GM12878 (cell line): ENCODE results near the gene MED31. TPM values are rescaled to one million over a fixed set of nuclear protein-coding genes. Genes with fewer than 3 reads are reported as not detected.

ENCODE experiments used
- ATAC-seq: fragments of 200-7000 bp; cut with Tn5 transposase; 3 replicates; pipeline ENCODE4 v1.9.1; 2020; ENCODE audit warnings: mild to moderate bottlenecking, moderate library complexity
- BruUV-seq: library from RNA; stranded (reverse); fragments of 400-500 nt; replicated peaks from 2 replicates; lab custom pipeline; 2021; lab: Mats Ljungman, UMichigan
- CTCF ChIA-PET: fragments of 300-600 bp; sonication (Branson Sonifier 250); formaldehyde crosslinking; extraction: SDS; loops from one replicate; lab custom pipeline; 2021; ENCODE audit warnings: inconsistent platforms; lab: Yijun Ruan, JAX
- POLR2A ChIA-PET: fragments of 350-600 bp; formaldehyde crosslinking; extraction: SDS; loops from one replicate; lab custom pipeline; 2021; ENCODE audit warnings: inconsistent platforms; lab: Charles Lee
- RAD21 ChIA-PET: fragments of 300-600 bp; sonication (Branson Sonifier 250); formaldehyde crosslinking; loops from one replicate; lab custom pipeline; 2023; ENCODE audit warnings: antibody characterized with exemption; ENCODE audit not compliant: unreplicated experiment; lab: Charles Lee
- SMC1A ChIA-PET: fragments of 300-600 bp; sonication (Branson Sonifier 250); formaldehyde crosslinking; loops from one replicate; lab custom pipeline; 2023; ENCODE audit not compliant: unreplicated experiment, uncharacterized antibody; lab: Charles Lee
- DNase-seq: peaks from one replicate; pipeline ENCODE4 v3.0.0-alpha.2; 2011; ENCODE audit warnings: low read depth, low spot score
- FAIRE-seq: peaks from 3 replicates; lab custom pipeline; 2011; peaks lifted over from hg19 to GRCh38; lab: Jason Lieb, UNC
- H2AFZ ChIP-seq: 2 replicates; pipeline ENCODE4 v1.6.0; 2011; ENCODE audit warnings: low read depth, low read length, control low read depth; ENCODE audit not compliant: control insufficient read depth
- H3K27ac ChIP-seq: 2 replicates; pipeline ENCODE4 v1.5.1; 2011; ENCODE audit warnings: control low read depth; ENCODE audit not compliant: control insufficient read depth, insufficient read depth
- H3K27me3 ChIP-seq, 2 experiments: replicated peaks in 1 of 2; 2 replicates each; pipeline versions ENCODE4 v1.6.0 to v1.6.1; 2011; ENCODE audit warnings: low read length in 1 of 2; ENCODE audit not compliant: control insufficient read depth in 2 of 2, insufficient read depth in 2 of 2
- H3K36me3 ChIP-seq, 2 experiments: 2 replicates each; pipeline ENCODE4 v1.5.1; 2011; ENCODE audit warnings: low read length in 1 of 2; ENCODE audit not compliant: control insufficient read depth in 2 of 2, insufficient read depth in 2 of 2
- H3K4me1 ChIP-seq: 2 replicates; pipeline ENCODE4 v1.6.1; 2011; ENCODE audit warnings: mild to moderate bottlenecking, low read length, moderate library complexity, mixed read lengths; ENCODE audit not compliant: control insufficient read depth, insufficient read depth
- H3K4me2 ChIP-seq: 2 replicates; pipeline ENCODE4 v1.6.0; 2011; ENCODE audit warnings: control low read depth; ENCODE audit not compliant: control insufficient read depth, insufficient read depth
- H3K4me3 ChIP-seq: fragments of 200-600 bp; sonication (generic); 2 replicates; pipeline ENCODE4 v1.5.1; 2016
- H3K79me2 ChIP-seq: 2 replicates; pipeline ENCODE4 v1.6.0; 2011; ENCODE audit warnings: low read length; ENCODE audit not compliant: control insufficient read depth, insufficient read depth
- H3K9ac ChIP-seq: 2 replicates; pipeline ENCODE4 v1.8.0; 2011; ENCODE audit warnings: low read length, control low read depth, mixed read lengths; ENCODE audit not compliant: control insufficient read depth, insufficient read depth
- H3K9me3 ChIP-seq: replicated peaks from 3 replicates; pipeline ENCODE4 v1.5.1; 2011; ENCODE audit warnings: mild to moderate bottlenecking, low read length; ENCODE audit not compliant: control insufficient read depth, insufficient read depth
- H4K20me1 ChIP-seq: 2 replicates; pipeline ENCODE4 v1.6.0; 2011; ENCODE audit not compliant: control insufficient read depth, insufficient read depth
- ATF7 ChIP-seq: fragments of 450-650 bp; IDR thresholded peaks from 2 replicates; pipeline ENCODE4 v1.6.1; 2016; ENCODE audit warnings: low read depth, mild to moderate bottlenecking
- BCL3 ChIP-seq: IDR thresholded peaks from 2 replicates; pipeline ENCODE4 v1.6.1; 2011; ENCODE audit warnings: borderline replicate concordance, low read depth, mild to moderate bottlenecking, moderate library complexity, low read length; ENCODE audit not compliant: insufficient read depth, poor library complexity, severe bottlenecking
- CHD2 ChIP-seq: IDR thresholded peaks from 2 replicates; pipeline ENCODE4 v1.6.1; 2011; ENCODE audit warnings: low read depth, low read length, improper control_type of control experiment, borderline replicate concordance
- CREM ChIP-seq: IDR thresholded peaks from 2 replicates; pipeline ENCODE4 v1.6.1; 2014; ENCODE audit warnings: antibody characterized with exemption, low read depth
- EED ChIP-seq: sonication (generic); IDR thresholded peaks from 2 replicates; pipeline ENCODE4 v1.6.1; 2016; ENCODE audit warnings: antibody characterized with exemption, low read depth
- EZH2 ChIP-seq: IDR thresholded peaks from 2 replicates; pipeline ENCODE4 v1.6.1; 2012; ENCODE audit warnings: low read depth, mild to moderate bottlenecking, control low read depth, inconsistent platforms, low read length, borderline replicate concordance; ENCODE audit not compliant: control insufficient read depth
- KLF5 ChIP-seq: fragments of 450-650 bp; IDR thresholded peaks from 2 replicates; pipeline ENCODE4 v1.6.1; 2014; ENCODE audit warnings: mild to moderate bottlenecking; ENCODE audit not compliant: partially characterized antibody
- MLLT1 ChIP-seq: fragments of 450-650 bp; IDR thresholded peaks from 2 replicates; pipeline ENCODE4 v1.6.1; 2016; ENCODE audit warnings: mild to moderate bottlenecking
- PAX8 ChIP-seq: fragments of 450-650 bp; IDR thresholded peaks from 2 replicates; pipeline ENCODE4 v1.6.1; 2017; ENCODE audit warnings: mild to moderate bottlenecking, moderate library complexity
- POU2F2 ChIP-seq: IDR thresholded peaks from 3 replicates; pipeline ENCODE4 v1.6.1; 2011; ENCODE audit warnings: low read depth, mild to moderate bottlenecking, low read length, borderline replicate concordance
- RELA ChIP-seq: fragments of 450-650 bp; IDR thresholded peaks from 2 replicates; pipeline ENCODE4 v1.8.0; 2014; ENCODE audit warnings: borderline replicate concordance; ENCODE audit not compliant: partially characterized antibody
- SMC3 ChIP-seq: IDR thresholded peaks from 2 replicates; pipeline ENCODE4 v1.6.1; 2011; ENCODE audit warnings: low read length, improper control_type of control experiment, borderline replicate concordance
- SPI1 ChIP-seq: IDR thresholded peaks from 2 replicates; pipeline ENCODE4 v1.6.1; 2011; ENCODE audit warnings: low read depth, mild to moderate bottlenecking, low read length, moderate library complexity, borderline replicate concordance; ENCODE audit not compliant: insufficient read depth
- STAT1 ChIP-seq: fragments of 450-650 bp; conservative IDR thresholded peaks from 2 replicates; pipeline ENCODE4 v1.6.1; 2014; ENCODE audit warnings: antibody characterized with exemption, mild to moderate bottlenecking
- TCF12 ChIP-seq: IDR thresholded peaks from 2 replicates; pipeline ENCODE4 v1.6.1; 2011; ENCODE audit warnings: low read depth, mild to moderate bottlenecking, low read length
- TCF7 ChIP-seq: IDR thresholded peaks from 2 replicates; pipeline ENCODE4 v1.6.1; 2014; ENCODE audit warnings: antibody characterized with exemption, borderline replicate concordance
- USF1 ChIP-seq: IDR thresholded peaks from 2 replicates; pipeline ENCODE4 v1.6.1; 2011; ENCODE audit warnings: borderline replicate concordance, low read depth, mild to moderate bottlenecking, moderate library complexity, mixed read lengths, low read length; ENCODE audit not compliant: insufficient read depth; ENCODE audit errors: extremely low read length
- YBX1 ChIP-seq: fragments of 450-650 bp; IDR thresholded peaks from 2 replicates; pipeline ENCODE4 v1.6.1; 2016; ENCODE audit warnings: antibody characterized with exemption
- ZBED1 ChIP-seq: IDR thresholded peaks from 2 replicates; pipeline ENCODE4 v1.6.1; 2016; ENCODE audit warnings: borderline replicate concordance
- WGBS: methylation state at CpG from one replicate; pipeline ENCODE4 v1.1.6; 2016; ENCODE audit warnings: low lambda C conversion rate; ENCODE audit not compliant: insufficient replicate concordance, insufficient coverage; ENCODE audit errors: missing lambda C conversion rate; 5-methylcytosine and 5-hydroxymethylcytosine counted together
- in situ Hi-C: fragments of 300-500 bp; cut with MboI; formaldehyde crosslinking; loops from 9 replicates; pipeline ENCODE4 v1.14.3; 2018; ENCODE audit warnings: mixed read lengths
- intact Hi-C: fragments of 100-400 bp; cut with micrococcal nuclease; formaldehyde crosslinking; loops from one replicate; pipeline ENCODE4 v1.14.2; 2022; ENCODE audit not compliant: unreplicated experiment
- polyA plus RNA-seq, 11 experiments: library from polyadenylated mRNA; depleted of rRNA in 4 of 11; unstranded in 6 of 11; stranded (reverse) in 5 of 11; fragments of >200 nt; fragmentation: Nextera tagmentation in 4 of 11; fragmentation: Illumina TruSeq in 1 of 11; extraction: Ambion mirVana in 4 of 11; extraction: Trizol in 1 of 11; gene quantifications; 1 replicate in 1 of 11; 2 replicates in 10 of 11; pipeline versions ENCODE4 v1.2.1 to v1.2.3, GENCODE V29; 2011 to 2016; ENCODE audit warnings: inconsistent platforms in 2 of 11, missing spikeins in 2 of 11, low read depth in 1 of 11
- total RNA-seq, 4 experiments: library from RNA; depleted of rRNA in 3 of 4; stranded (reverse); fragments of >200 nt in 3 of 4; fragmentation: Illumina TruSeq in 1 of 4; extraction: Trizol in 1 of 4; gene quantifications; 2 replicates each; pipeline versions ENCODE4 v1.2.1 to v1.2.3, GENCODE V29; 2013 to 2021

The MED31 gene
- total and polyA plus RNA-seq, 10 of the 15 experiments (the other 5 are each of a cell fraction or from before 2014, with no cell fraction given): 14.4 to 71.1 (median 34.6) TPM

- peak; percentile 65; the same call in 1 of the 2 replicates for TF ChIP-seq EED
- peak; percentile 74 for TF ChIP-seq TCF12
- peak; percentile 21 for TF ChIP-seq BCL3
- TF ChIP-seq ATF7: peak; percentile 66
- TF ChIP-seq EZH2: no peak
- no peak for TF ChIP-seq CREM
- TF ChIP-seq SPI1: peak; percentile 93
- peak; percentile 71 for TF ChIP-seq MLLT1
- TF ChIP-seq, all 136 proteins: peak for 17
Measured at GRCh38 chr17:6660805-6661463, 9.5 kb upstream of the MED31 start (continued).

- 96% methylated on average over 9 of the region's 9 CpGs for WGBS
- no peak for FAIRE-seq
- TF ChIP-seq USF1 (no peak), CHD2 (no peak), STAT1 (no peak), KLF5 (no peak), RELA (no peak), YBX1 (no peak), POU2F2 (no peak), PAX8 (no peak), ZBED1 (no peak), TCF7 (no peak), SMC3 (no peak)
Measured at GRCh38 chr17:6660101-6660500, 8.7 kb upstream of the MED31 start.

More at GRCh38 chr17:6660101-6660500, 8.7 kb upstream of the MED31 start:
- Histone ChIP-seq H3K9ac (no peak overlapping the region), H3K9me3 (no peaks in the 10 kb centered on the region), H3K4me2 (peak overlapping the region; percentile 72), H3K36me3 (no peaks in the 10 kb centered on the region; a peak in 1 of 4 replicates), H3K27me3 (no peaks in the 10 kb centered on the region), H3K27ac (no peak overlapping the region), H4K20me1 (no peaks in the 10 kb centered on the region), H3K4me3 (no peak overlapping the region), H2AFZ (no peak overlapping the region), H3K4me1 (peaks cover 24% of the 10 kb centered on the region), H3K79me2 (no peaks in the 10 kb centered on the region)
- intact Hi-C loops (loop anchor here (10.0 kb wide), 1 partner anchor 95 kb away; the partner anchor contains the start of gene XAF1), in situ Hi-C loops (no loop called here)
- ChIA-PET RAD21 (interaction anchor here (0.6 to 1.2 kb wide), 2 partner anchors 189 to 376 kb away, joined by 3 read pairs; partner anchors contain the start of gene SLC16A13), CTCF (interaction anchor here (1.1 kb wide), 1 partner anchor 25 kb away, joined by 3 read pairs; no protein-coding TSS in a partner anchor), SMC1A (interaction anchor here (0.6 to 1.1 kb wide), 3 partner anchors 184 to 526 kb away, joined by 3 read pairs; partner anchors contain the start of gene BCL6B), POLR2A (interaction anchor here (0.5 to 0.7 kb wide), 2 partner anchors 11 to 1202 kb away, joined by 3 to 4 read pairs; no protein-coding TSS in a partner anchor)
- DNase-seq: no peak
- no peak for ATAC-seq
- BruUV-seq: no TSS peak
